ENCODE results near the gene NRG2.

The NRG2 gene

DNA sequence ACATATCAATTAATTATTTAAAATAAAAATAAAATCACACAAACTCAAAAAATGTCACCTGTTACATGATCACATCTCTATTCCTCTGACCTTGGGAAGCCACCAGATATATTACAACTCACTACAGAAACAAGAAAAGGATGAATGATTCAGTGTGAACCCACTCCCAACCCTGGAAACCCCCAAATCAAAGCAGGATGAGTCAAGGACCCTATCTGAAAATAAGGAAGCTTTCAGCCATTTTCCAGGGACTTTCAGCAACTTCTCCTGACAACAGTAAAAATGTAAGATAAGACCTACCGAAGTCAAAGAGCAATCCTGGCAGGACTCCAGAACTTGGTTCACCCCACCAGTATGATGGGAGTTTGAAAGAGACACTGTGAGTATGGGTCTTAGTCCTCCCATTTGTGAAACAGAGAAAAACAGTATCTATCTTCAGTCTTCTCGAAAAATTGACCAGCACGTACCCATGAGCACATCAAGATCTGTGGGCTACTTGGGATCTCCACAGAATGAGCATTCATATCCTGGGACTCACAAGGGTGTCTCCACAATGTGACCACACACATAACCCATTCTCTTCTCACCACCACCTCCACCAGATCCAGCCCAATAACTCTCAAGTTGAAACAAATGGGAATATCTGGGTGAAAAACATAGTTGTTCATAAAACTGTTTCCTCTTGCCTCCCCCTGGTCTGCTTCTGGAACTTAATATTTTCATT, 9.9 kb downstream of the NRG2 start:
- FAIRE-seq (no peak), DNase-seq (ENCODE audit: insufficient read length, low spot score) (no peak)
- no peak for TF ChIP-seq POLR2A (IDR thresholded peaks at IDR 0.05; ENCODE audit: low read depth, low read length)

DNA sequence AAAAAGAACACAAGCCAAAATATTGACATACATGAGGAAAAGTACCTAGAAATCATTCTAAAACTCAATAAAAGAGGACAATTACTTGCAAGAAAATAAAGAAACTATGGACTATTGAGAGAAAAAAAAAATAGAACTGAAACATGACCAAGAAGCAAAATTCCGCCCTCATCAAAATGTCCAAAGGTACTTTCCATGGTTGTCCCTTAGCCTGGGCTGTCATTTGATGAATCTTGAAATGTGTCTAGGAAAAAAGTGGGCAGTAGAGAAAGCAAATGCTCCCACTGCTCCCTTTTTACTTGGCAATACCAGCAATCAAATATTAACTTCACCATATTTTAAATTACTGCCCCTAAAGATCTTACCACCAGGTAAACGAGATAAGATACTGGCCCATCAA, 10.8 kb downstream of the NRG2 start:
- DNase-seq (ENCODE audit: insufficient read length, low spot score) (no peak), FAIRE-seq (no peak)
- TF ChIP-seq POLR2A (IDR thresholded peaks at IDR 0.05; ENCODE audit: low read depth, low read length), result no peak

GRCh38 chr5:140027807-140028206, 15.3 kb downstream of the NRG2 start:
- FAIRE-seq, result no peak
- DNase-seq (ENCODE audit: insufficient read length, low spot score), result no peak
- TF ChIP-seq POLR2A (IDR thresholded peaks at IDR 0.05; ENCODE audit: low read depth, low read length), result no peak

DNA sequence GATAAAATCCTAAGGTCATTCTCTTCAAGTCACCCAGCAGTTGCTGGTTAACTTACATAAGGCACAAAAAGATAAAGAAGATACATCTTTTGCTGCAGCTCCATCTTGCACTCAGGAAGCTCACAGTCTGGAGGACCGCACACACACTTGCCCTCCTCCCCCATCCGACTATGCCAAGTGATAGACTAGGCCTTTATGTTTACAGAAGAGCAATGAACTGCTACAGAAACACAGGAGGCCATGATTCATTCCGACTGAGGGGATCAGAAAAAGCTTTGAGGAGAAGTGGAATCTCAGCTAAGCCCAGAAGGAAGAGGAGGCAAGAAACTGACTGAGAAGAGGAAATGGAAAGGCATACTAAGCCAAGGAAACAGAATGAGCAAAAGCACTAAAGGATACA, 17.4 kb downstream of the NRG2 start:
- FAIRE-seq, result no peak
- no peak for DNase-seq (ENCODE audit: insufficient read length, low spot score)
- no peak for TF ChIP-seq POLR2A (IDR thresholded peaks at IDR 0.05; ENCODE audit: low read depth, low read length)

- no peak for TF ChIP-seq POLR2A (IDR thresholded peaks at IDR 0.05; ENCODE audit: low read depth, low read length)
- no peak for DNase-seq (ENCODE audit: insufficient read length, low spot score)
- no peak for FAIRE-seq
Observed at GRCh38 chr5:140024928-140025327, 18.2 kb downstream of the NRG2 start.

GRCh38 chr5:140023611-140024191, 19.4 kb downstream of the NRG2 start:
- FAIRE-seq (no peak), DNase-seq (ENCODE audit: insufficient read length, low spot score) (no peak)
- TF ChIP-seq POLR2A (IDR thresholded peaks at IDR 0.05; ENCODE audit: low read depth, low read length), result no peak

GRCh38 chr5:140020601-140021177, 22.4 kb downstream of the NRG2 start:
- FAIRE-seq (no peak), DNase-seq (ENCODE audit: insufficient read length, low spot score) (no peak)
- no peak for TF ChIP-seq POLR2A (IDR thresholded peaks at IDR 0.05; ENCODE audit: low read depth, low read length)

DNA sequence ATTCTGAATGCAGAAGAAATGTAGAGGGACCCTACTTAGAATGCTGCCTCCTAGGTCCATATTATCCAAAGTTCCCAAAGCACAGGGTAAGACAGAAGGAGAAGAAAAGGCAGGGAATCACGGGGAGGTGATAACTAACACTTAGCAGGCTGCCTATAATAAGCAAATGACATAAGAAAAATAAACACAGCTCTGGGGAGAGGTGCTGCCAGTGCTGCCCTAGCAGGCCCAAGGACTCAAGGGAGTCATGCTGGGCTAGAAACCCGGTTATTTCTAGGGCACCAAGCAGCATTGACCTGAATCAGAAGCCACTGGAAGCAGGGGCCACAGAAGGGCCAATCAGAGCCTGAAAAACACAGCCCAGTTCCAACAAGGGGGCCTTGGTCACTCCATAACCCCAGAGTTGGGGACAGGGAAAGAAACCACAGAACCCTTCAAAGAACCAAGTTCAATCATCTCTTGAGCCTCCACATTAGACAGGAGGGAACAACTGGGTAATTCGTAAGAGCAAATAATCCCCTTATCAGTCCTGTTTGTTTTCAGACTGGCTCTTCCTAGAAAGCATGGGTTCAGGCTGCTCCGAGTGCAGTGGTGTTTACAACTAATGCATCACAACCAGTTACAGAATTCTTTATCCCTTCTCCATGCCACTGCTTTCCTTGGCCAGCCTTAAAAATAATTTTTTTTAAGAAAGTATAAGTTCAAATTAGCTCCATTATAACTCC, 24.0 kb downstream of the NRG2 start:
- DNase-seq (ENCODE audit: insufficient read length, low spot score) (no peak), FAIRE-seq (no peak)
- no peak for TF ChIP-seq POLR2A (IDR thresholded peaks at IDR 0.05; ENCODE audit: low read depth, low read length)

GRCh38 chr5:140018517-140018916, 24.6 kb downstream of the NRG2 start:
- FAIRE-seq, result no peak
- no peak for TF ChIP-seq POLR2A (IDR thresholded peaks at IDR 0.05; ENCODE audit: low read depth, low read length)
- no peak for DNase-seq (ENCODE audit: insufficient read length, low spot score)

- DNase-seq (ENCODE audit: insufficient read length, low spot score) (no peak), FAIRE-seq (no peak)
- no peak for TF ChIP-seq POLR2A (IDR thresholded peaks at IDR 0.05; ENCODE audit: low read depth, low read length)
Observed at GRCh38 chr5:140018096-140018481, 25.0 kb downstream of the NRG2 start.

GRCh38 chr5:140017397-140018095, 25.6 kb downstream of the NRG2 start:
- no peak for DNase-seq (ENCODE audit: insufficient read length, low spot score)
- FAIRE-seq, result no peak
- TF ChIP-seq POLR2A (IDR thresholded peaks at IDR 0.05; ENCODE audit: low read depth, low read length), result no peak

- DNase-seq (ENCODE audit: insufficient read length, low spot score) (no peak), FAIRE-seq (no peak)
- TF ChIP-seq POLR2A (IDR thresholded peaks at IDR 0.05; ENCODE audit: low read depth, low read length), result no peak
Observed at GRCh38 chr5:140015706-140016105, 27.4 kb downstream of the NRG2 start.

GRCh38 chr5:140014751-140015150, 28.3 kb downstream of the NRG2 start:
- DNase-seq (ENCODE audit: insufficient read length, low spot score) (no peak), FAIRE-seq (no peak)
- no peak for TF ChIP-seq POLR2A (IDR thresholded peaks at IDR 0.05; ENCODE audit: low read depth, low read length)

GRCh38 chr5:140013536-140013935, 29.6 kb downstream of the NRG2 start:
- no peak for FAIRE-seq
- DNase-seq (ENCODE audit: insufficient read length, low spot score), result no peak
- TF ChIP-seq POLR2A (IDR thresholded peaks at IDR 0.05; ENCODE audit: low read depth, low read length), result no peak

Data from H54 (cell line).